Natural killer cell treated with Interleukin-12 subunit alpha and Interleukin-12 subunit beta and Interleukin-15 and Interleukin-18, amount 100 ng/mL, for 72 hours (primary cell): ENCODE data around the gene AP4E1. TPM values are rescaled to one million over a fixed set of nuclear protein-coding genes. Genes with fewer than 3 reads are reported as not detected.
"Not testable (repeated sequence)": the region's sequence is repeated elsewhere in the genome, so short reads cannot be mapped to it uniquely, and the experiment has no call there.

ENCODE experiments used
- ATAC-seq, 2 donors: fragments of 150-1000 bp; cut with Tn5 transposase in 1 of 2; sonication (Bioruptor Pico), chemical (Tn5 transposase) in 1 of 2; 2 replicates each; pipeline ENCODE4 v1.10.0; 2021
- DNase-seq: peaks from one replicate; pipeline ENCODE4 v3.0.0; 2022; ENCODE audit warnings: low spot score
- H3K27ac Mint-ChIP-seq, 2 donors: 1 replicate in 1 of 2; 2 replicates in 1 of 2; pipeline ENCODE4 v1.8.0; 2022; ENCODE audit warnings: mixed read lengths in 2 of 2, mild to moderate bottlenecking in 1 of 2, moderate library complexity in 1 of 2
- H3K27me3 Mint-ChIP-seq, 2 donors: 1 replicate in 1 of 2; 2 replicates in 1 of 2; pipeline ENCODE4 v1.8.0; 2022; ENCODE audit warnings: mixed read lengths in 2 of 2
- H3K36me3 Mint-ChIP-seq: one replicate; pipeline ENCODE4 v1.8.0; 2022; ENCODE audit warnings: mixed read lengths
- H3K4me1 Mint-ChIP-seq, 2 donors: 1 replicate in 1 of 2; 2 replicates in 1 of 2; pipeline ENCODE4 v1.8.0; 2022; ENCODE audit warnings: low read depth in 2 of 2, mixed read lengths in 2 of 2, mild to moderate bottlenecking in 1 of 2
- H3K4me3 Mint-ChIP-seq: one replicate; pipeline ENCODE4 v1.8.0; 2022; ENCODE audit warnings: mixed read lengths
- H3K9me3 Mint-ChIP-seq: 2 replicates; pipeline ENCODE4 v1.8.0; 2022; ENCODE audit warnings: mixed read lengths
- total RNA-seq, 2 donors: library from RNA; stranded (reverse); gene quantifications; one replicate each; pipeline ENCODE4 v1.2.3, GENCODE V29; 2022

The AP4E1 gene
- total RNA-seq, 2 donors from 2014 or later, result 13.7 to 16.1 TPM

GRCh38 chr15:50880651-50881114, 27.8 kb upstream of the AP4E1 start:
- Mint-ChIP-seq H3K4me1 (peaks cover 65 to 81% of the 10 kb centered on the region in 2 donors), H3K27me3 (peaks cover 0 to 2% of the 10 kb centered on the region in 2 donors), H3K9me3 (no peaks in the 10 kb centered on the region), H3K36me3 (no peaks in the 10 kb centered on the region), H3K4me3 (peak overlapping the region; percentile 91), H3K27ac (peak overlapping the region; percentile 99 to 100)
- DNase-seq (no peak), ATAC-seq (peak; percentile 66 to 74)

- Mint-ChIP-seq H3K36me3 (no peaks in the 10 kb centered on the region), H3K4me1 (peaks cover 69 to 87% of the 10 kb centered on the region in 2 donors), H3K4me3 (peak overlapping the region; percentile 91), H3K9me3 (no peaks in the 10 kb centered on the region), H3K27ac (peak overlapping the region; percentile 99 to 100), H3K27me3 (peaks cover 0 to 2% of the 10 kb centered on the region in 2 donors)
- ATAC-seq (peak in 1 of 2 donors; percentile 12), DNase-seq (no peak)
These were observed 27.1 kb upstream of the AP4E1 start for GRCh38 chr15:50881121-50882048.

GRCh38 chr15:50883903-50884302, 24.6 kb upstream of the AP4E1 start:
- DNase-seq (no peak), ATAC-seq (peak in 1 of 2 donors; percentile 27)
- Mint-ChIP-seq H3K36me3 (no peaks in the 10 kb centered on the region), H3K9me3 (no peaks in the 10 kb centered on the region), H3K27me3 (no peaks in the 10 kb centered on the region), H3K4me3 (peak overlapping the region; percentile 78), H3K27ac (peak overlapping the region; percentile 89 to 90), H3K4me1 (peaks cover 53 to 68% of the 10 kb centered on the region in 2 donors)

- Mint-ChIP-seq H3K36me3 (no peaks in the 10 kb centered on the region), H3K4me1 (peaks cover 49 to 62% of the 10 kb centered on the region in 2 donors), H3K27me3 (no peaks in the 10 kb centered on the region), H3K9me3 (no peaks in the 10 kb centered on the region), H3K4me3 (peak overlapping the region; percentile 78), H3K27ac (peak overlapping the region; percentile 89 to 90)
- ATAC-seq, result no peak
- no peak for DNase-seq
These were observed 23.9 kb upstream of the AP4E1 start for GRCh38 chr15:50884540-50884939.

- DNase-seq (no peak), ATAC-seq (no peak)
- Mint-ChIP-seq H3K36me3 (peaks cover 8% of the 10 kb centered on the region), H3K9me3 (no peaks in the 10 kb centered on the region), H3K4me3 (peak overlapping the region; percentile 78), H3K27ac (peak overlapping the region; percentile 89 to 90), H3K4me1 (peaks cover 40 to 50% of the 10 kb centered on the region in 2 donors), H3K27me3 (no peaks in the 10 kb centered on the region)
These were observed 22.4 kb upstream of the AP4E1 start for GRCh38 chr15:50886139-50886467.

- peaks cover 34 to 44% of the 10 kb centered on the region in 2 donors for H3K4me1 Mint-ChIP-seq
- peak overlapping the region; percentile 89 to 90 for H3K27ac Mint-ChIP-seq
- DNase-seq (no peak), ATAC-seq (no peak)
- H3K9me3 Mint-ChIP-seq, result no peaks in the 10 kb centered on the region
- H3K4me3 Mint-ChIP-seq, result peak overlapping the region; percentile 78
- H3K36me3 Mint-ChIP-seq, result peaks cover 13% of the 10 kb centered on the region
- no peaks in the 10 kb centered on the region for H3K27me3 Mint-ChIP-seq
These were observed 21.7 kb upstream of the AP4E1 start for GRCh38 chr15:50886611-50887345.

- no peak overlapping the region for H3K27ac Mint-ChIP-seq
- no peaks in the 10 kb centered on the region for H3K27me3 Mint-ChIP-seq
- no peak for DNase-seq
- H3K4me3 Mint-ChIP-seq, result no peak overlapping the region
- peaks cover 34 to 36% of the 10 kb centered on the region in 2 donors for H3K4me1 Mint-ChIP-seq
- ATAC-seq, result no peak
- H3K9me3 Mint-ChIP-seq, result no peaks in the 10 kb centered on the region
- peaks cover 20% of the 10 kb centered on the region for H3K36me3 Mint-ChIP-seq
These were observed 20.4 kb upstream of the AP4E1 start for GRCh38 chr15:50888054-50888453.

- no peak overlapping the region for H3K27ac Mint-ChIP-seq
- no peak for ATAC-seq
These were observed 18.9 kb upstream of the AP4E1 start for GRCh38 chr15:50889589-50889988.

GRCh38 chr15:50890751-50891150, 17.7 kb upstream of the AP4E1 start:
- Mint-ChIP-seq H3K4me3 (no peak overlapping the region), H3K9me3 (no peaks in the 10 kb centered on the region), H3K27ac (no peak overlapping the region), H3K27me3 (no peaks in the 10 kb centered on the region), H3K36me3 (peaks cover 27% of the 10 kb centered on the region), H3K4me1 (peaks cover 10 to 11% of the 10 kb centered on the region in 2 donors)
- no peak for ATAC-seq
- no peak for DNase-seq

More at GRCh38 chr15:50889589-50889988, 18.9 kb upstream of the AP4E1 start:
- no peak for DNase-seq
- Mint-ChIP-seq H3K9me3 (no peaks in the 10 kb centered on the region), H3K36me3 (peaks cover 27% of the 10 kb centered on the region), H3K4me1 (peaks cover 21 to 22% of the 10 kb centered on the region in 2 donors), H3K27me3 (no peaks in the 10 kb centered on the region), H3K4me3 (no peak overlapping the region)

- Mint-ChIP-seq H3K4me1 (peaks cover 6 to 8% of the 10 kb centered on the region in 2 donors), H3K4me3 (no peak overlapping the region), H3K27ac (no peak overlapping the region), H3K27me3 (no peaks in the 10 kb centered on the region), H3K9me3 (no peaks in the 10 kb centered on the region), H3K36me3 (peaks cover 27% of the 10 kb centered on the region)
- DNase-seq (no peak), ATAC-seq (no peak)
These were observed 17.3 kb upstream of the AP4E1 start for GRCh38 chr15:50891159-50891558.

- DNase-seq (no peak), ATAC-seq (no peak)
- Mint-ChIP-seq H3K27ac (peak overlapping the region in 1 of 2 donors; percentile 34), H3K9me3 (no peaks in the 10 kb centered on the region), H3K4me1 (peaks cover 0 to 5% of the 10 kb centered on the region in 2 donors), H3K27me3 (no peaks in the 10 kb centered on the region), H3K36me3 (peaks cover 27% of the 10 kb centered on the region), H3K4me3 (no peak overlapping the region)
These were observed 14.5 kb upstream of the AP4E1 start for GRCh38 chr15:50893976-50894375.

GRCh38 chr15:50901390-50901789, 7.1 kb upstream of the AP4E1 start:
- ATAC-seq, DNase-seq, H3K4me1 Mint-ChIP-seq, H3K27me3 Mint-ChIP-seq, H3K4me3 Mint-ChIP-seq, H3K9me3 Mint-ChIP-seq, H3K36me3 Mint-ChIP-seq: not testable (repeated sequence)
- H3K27ac Mint-ChIP-seq, result peak overlapping the region in 1 of 2 donors; percentile 27

GRCh38 chr15:50904211-50904610, 4.3 kb upstream of the AP4E1 start:
- ATAC-seq (no peak), DNase-seq (no peak)
- H3K27ac Mint-ChIP-seq, result no peak overlapping the region
- peaks cover 17 to 18% of the 10 kb centered on the region in 2 donors for H3K4me1 Mint-ChIP-seq
- H3K27me3 Mint-ChIP-seq, result no peaks in the 10 kb centered on the region
- no peak overlapping the region for H3K4me3 Mint-ChIP-seq
- H3K36me3 Mint-ChIP-seq, result no peaks in the 10 kb centered on the region
- no peaks in the 10 kb centered on the region for H3K9me3 Mint-ChIP-seq

- H3K4me3 Mint-ChIP-seq, result no peak overlapping the region
- H3K36me3 Mint-ChIP-seq, result no peaks in the 10 kb centered on the region
- H3K27me3 Mint-ChIP-seq, result no peaks in the 10 kb centered on the region
- H3K9me3 Mint-ChIP-seq, result no peaks in the 10 kb centered on the region
- H3K4me1 Mint-ChIP-seq, result peaks cover 20% of the 10 kb centered on the region in 2 donors
- ATAC-seq (no peak), DNase-seq (no peak)
- H3K27ac Mint-ChIP-seq, result no peak overlapping the region
These were observed 3.4 kb upstream of the AP4E1 start for GRCh38 chr15:50905055-50905454.
